Measurements from ENCODE around the gene DEF6. TPM values are rescaled to one million over a fixed set of nuclear protein-coding genes. Genes with fewer than 3 reads are reported as not detected.

The DEF6 gene
- total RNA-seq, 1 experiment from 2014 or later = 37.3 TPM

DNA sequence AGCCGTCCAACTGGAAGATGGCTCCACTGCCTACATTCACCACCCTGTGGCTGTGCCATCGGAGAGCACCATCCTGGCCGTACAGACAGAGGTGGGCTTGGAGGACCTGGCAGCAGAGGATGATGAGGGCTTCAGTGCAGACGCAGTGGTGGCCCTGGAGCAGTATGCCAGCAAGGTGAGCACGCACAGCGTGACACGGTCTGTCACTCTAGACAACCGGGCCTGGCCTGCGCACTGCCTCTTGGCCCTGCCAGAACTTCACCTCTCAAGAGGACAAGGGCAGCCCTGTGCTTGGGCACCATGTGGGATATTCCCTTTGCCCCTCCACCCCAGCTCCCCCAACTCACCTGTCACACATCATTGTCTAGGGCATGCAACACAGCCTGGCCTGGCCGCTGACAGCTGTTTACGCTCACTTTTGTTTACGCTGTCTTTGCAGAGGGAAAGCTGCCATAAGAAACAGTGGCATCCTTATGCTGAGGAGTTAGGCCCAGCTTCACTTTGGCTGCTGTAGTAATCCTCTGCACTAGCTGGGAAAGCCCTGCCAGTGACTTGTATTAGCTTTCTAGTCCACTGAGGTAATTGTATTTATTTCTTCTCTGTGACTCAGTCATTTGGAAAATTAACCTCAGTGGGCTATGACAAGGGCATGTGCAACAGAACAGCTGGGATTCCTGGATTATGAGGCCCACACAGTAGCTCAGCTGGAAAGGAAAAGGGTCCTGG, 9.8 kb upstream of the DEF6 start:
- Histone ChIP-seq H2AFZ (ENCODE audit: low read length) (no peak overlapping the region), H3K4me2 (ENCODE audit: low read length) (no peak overlapping the region), H3K27me3 (ENCODE audit: low read length) (no peaks in the 10 kb centered on the region), H3K79me2 (ENCODE audit: low read length) (no peaks in the 10 kb centered on the region), H3K9ac (ENCODE audit: low read length) (no peak overlapping the region), H3K27ac (ENCODE audit: low read length) (no peak overlapping the region), H3K4me3 (ENCODE audit: low read length) (no peak overlapping the region), H4K20me1 (ENCODE audit: low read length) (no peaks in the 10 kb centered on the region), H3K36me3 (ENCODE audit: low read depth, low read length) (peaks cover 6% of the 10 kb centered on the region; the same call in 1 of the 2 replicates), H3K9me2 (replicated peaks; ENCODE audit: low read length) (no peaks in the 10 kb centered on the region), H3K4me1 (ENCODE audit: insufficient read depth, low read length) (no peaks in the 10 kb centered on the region), H3F3A (ENCODE audit: low read length, unreplicated experiment) (no peaks in the 10 kb centered on the region), H3K9me3 (ENCODE audit: low read length) (no peaks in the 10 kb centered on the region)
- CTCF ChIA-PET = no interaction called here
- TF ChIP-seq EZH2 (IDR thresholded peaks at IDR 0.05; ENCODE audit: low read length, unreplicated experiment) = no peak
- TF ChIP-seq, protein P1, sequence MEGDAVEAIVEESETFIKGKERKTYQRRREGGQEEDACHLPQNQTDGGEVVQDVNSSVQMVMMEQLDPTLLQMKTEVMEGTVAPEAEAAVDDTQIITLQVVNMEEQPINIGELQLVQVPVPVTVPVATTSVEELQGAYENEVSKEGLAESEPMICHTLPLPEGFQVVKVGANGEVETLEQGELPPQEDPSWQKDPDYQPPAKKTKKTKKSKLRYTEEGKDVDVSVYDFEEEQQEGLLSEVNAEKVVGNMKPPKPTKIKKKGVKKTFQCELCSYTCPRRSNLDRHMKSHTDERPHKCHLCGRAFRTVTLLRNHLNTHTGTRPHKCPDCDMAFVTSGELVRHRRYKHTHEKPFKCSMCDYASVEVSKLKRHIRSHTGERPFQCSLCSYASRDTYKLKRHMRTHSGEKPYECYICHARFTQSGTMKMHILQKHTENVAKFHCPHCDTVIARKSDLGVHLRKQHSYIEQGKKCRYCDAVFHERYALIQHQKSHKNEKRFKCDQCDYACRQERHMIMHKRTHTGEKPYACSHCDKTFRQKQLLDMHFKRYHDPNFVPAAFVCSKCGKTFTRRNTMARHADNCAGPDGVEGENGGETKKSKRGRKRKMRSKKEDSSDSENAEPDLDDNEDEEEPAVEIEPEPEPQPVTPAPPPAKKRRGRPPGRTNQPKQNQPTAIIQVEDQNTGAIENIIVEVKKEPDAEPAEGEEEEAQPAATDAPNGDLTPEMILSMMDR (conservative IDR thresholded peaks at IDR 0.05; ENCODE audit: low read depth, low read length) = no peak
- TF ChIP-seq EZH2phosphoT487 (IDR thresholded peaks at IDR 0.05; ENCODE audit: borderline replicate concordance, low read length) = no peak
- intact Hi-C loops (cut with micrococcal nuclease) = no loop called here
- no TSS peak for BruUV-seq (replicated peaks)
- DNase-seq (no peak), ATAC-seq (no peak)
- POLR2A ChIA-PET (ENCODE audit: unreplicated experiment) = interaction anchor here (0.6 kb wide), 1 partner anchor 78 kb away, joined by 3 read pairs; no protein-coding TSS in a partner anchor

DNA sequence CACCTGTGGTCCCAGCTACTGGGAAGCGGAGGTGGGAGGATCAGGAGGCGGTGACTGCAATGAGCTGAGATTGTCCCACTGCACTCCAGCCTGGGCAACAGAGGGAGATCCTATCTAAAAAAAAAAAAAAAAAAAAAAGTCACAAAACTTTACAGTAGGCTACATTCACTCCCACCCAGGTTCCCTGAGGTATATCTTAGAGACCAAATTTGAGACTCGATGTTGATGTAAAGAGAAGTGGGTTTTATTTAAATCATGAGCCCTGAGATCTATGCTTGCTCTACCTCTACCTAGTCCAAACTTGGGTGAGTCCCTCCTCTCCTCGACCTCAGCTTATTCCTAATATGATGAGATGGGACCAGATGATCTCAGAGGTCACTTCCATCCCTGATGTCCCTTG, 8.8 kb upstream of the DEF6 start:
- no peak overlapping the region for H3K4me2 ChIP-seq (ENCODE audit: low read length)
- no peaks in the 10 kb centered on the region for H3K9me3 ChIP-seq (ENCODE audit: low read length)
- peaks cover 6% of the 10 kb centered on the region; the same call in 1 of the 2 replicates for H3K36me3 ChIP-seq (ENCODE audit: low read depth, low read length)
- ChIA-PET CTCF (no interaction called here), POLR2A (ENCODE audit: unreplicated experiment) (interaction anchor here (0.6 kb wide), 1 partner anchor 79 kb away, joined by 3 read pairs; no protein-coding TSS in a partner anchor)
- no peak overlapping the region for H3K27ac ChIP-seq (ENCODE audit: low read length)
- BruUV-seq (replicated peaks) = no TSS peak
- H3F3A ChIP-seq (ENCODE audit: low read length, unreplicated experiment) = no peaks in the 10 kb centered on the region
- no peak overlapping the region for H3K4me3 ChIP-seq (ENCODE audit: low read length)
- intact Hi-C loops (cut with micrococcal nuclease) = no loop called here
- TF ChIP-seq, protein P1 (conservative IDR thresholded peaks at IDR 0.05; ENCODE audit: low read depth, low read length) = no peak
- TF ChIP-seq EZH2 (IDR thresholded peaks at IDR 0.05; ENCODE audit: low read length, unreplicated experiment) = no peak
- no peak for TF ChIP-seq EZH2phosphoT487 (IDR thresholded peaks at IDR 0.05; ENCODE audit: borderline replicate concordance, low read length)
- no peaks in the 10 kb centered on the region for H3K9me2 ChIP-seq (replicated peaks; ENCODE audit: low read length)
- no peak overlapping the region for H3K9ac ChIP-seq (ENCODE audit: low read length)
- no peak overlapping the region for H2AFZ ChIP-seq (ENCODE audit: low read length)
- ATAC-seq (no peak), DNase-seq (no peak)
- H4K20me1 ChIP-seq (ENCODE audit: low read length) = no peaks in the 10 kb centered on the region
- no peaks in the 10 kb centered on the region for H3K79me2 ChIP-seq (ENCODE audit: low read length)
- no peaks in the 10 kb centered on the region for H3K4me1 ChIP-seq (ENCODE audit: insufficient read depth, low read length)
- H3K27me3 ChIP-seq (ENCODE audit: low read length) = no peaks in the 10 kb centered on the region

DNA sequence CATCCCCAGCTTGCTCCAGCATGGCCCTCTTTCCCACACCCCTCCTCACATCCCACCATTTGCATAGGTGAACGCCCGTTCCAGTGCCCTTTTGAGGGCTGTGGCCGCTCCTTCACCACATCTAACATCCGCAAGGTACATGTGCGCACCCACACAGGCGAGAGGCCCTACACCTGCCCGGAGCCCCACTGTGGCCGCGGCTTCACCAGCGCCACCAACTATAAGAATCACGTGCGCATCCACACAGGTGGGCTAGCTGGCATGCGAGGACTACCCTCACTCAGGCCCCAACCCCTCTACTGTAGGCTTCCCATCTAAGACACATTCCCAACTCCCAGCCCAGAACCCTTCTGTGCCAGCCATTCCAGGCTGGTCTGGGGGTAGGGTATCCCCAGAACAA, 6.1 kb upstream of the DEF6 start:
- Histone ChIP-seq H3K36me3 (ENCODE audit: low read depth, low read length) (peaks cover 6% of the 10 kb centered on the region; the same call in 1 of the 2 replicates), H3K9ac (ENCODE audit: low read length) (no peak overlapping the region), H3K9me3 (ENCODE audit: low read length) (no peaks in the 10 kb centered on the region), H3F3A (ENCODE audit: low read length, unreplicated experiment) (no peaks in the 10 kb centered on the region), H3K27me3 (ENCODE audit: low read length) (no peaks in the 10 kb centered on the region), H3K4me1 (ENCODE audit: insufficient read depth, low read length) (no peaks in the 10 kb centered on the region), H3K27ac (ENCODE audit: low read length) (no peak overlapping the region), H3K9me2 (replicated peaks; ENCODE audit: low read length) (no peaks in the 10 kb centered on the region), H3K4me3 (ENCODE audit: low read length) (no peak overlapping the region), H4K20me1 (ENCODE audit: low read length) (no peaks in the 10 kb centered on the region), H3K4me2 (ENCODE audit: low read length) (no peak overlapping the region), H3K79me2 (ENCODE audit: low read length) (no peaks in the 10 kb centered on the region), H2AFZ (ENCODE audit: low read length) (no peak overlapping the region)
- ChIA-PET CTCF (no interaction called here), POLR2A (ENCODE audit: unreplicated experiment) (no interaction called here)
- no TSS peak for BruUV-seq (replicated peaks)
- intact Hi-C loops (cut with micrococcal nuclease) = no loop called here
- ATAC-seq (no peak), DNase-seq (no peak)
- no peak for TF ChIP-seq EZH2phosphoT487 (IDR thresholded peaks at IDR 0.05; ENCODE audit: borderline replicate concordance, low read length)
- TF ChIP-seq EZH2 (IDR thresholded peaks at IDR 0.05; ENCODE audit: low read length, unreplicated experiment) = no peak
- TF ChIP-seq, protein P1 (conservative IDR thresholded peaks at IDR 0.05; ENCODE audit: low read depth, low read length) = no peak

Measured in PC-3 (cell line).